EL (cell line): Measurements from ENCODE around the gene PTPRN2.

Experiments used
- DNase-seq: peaks from one replicate; pipeline ENCODE4 v3.0.0-alpha.2; 2016

PTPRN2 gene

GRCh38 chr7:157690058-157690832, 897.4 kb downstream of the PTPRN2 start:
- DNase-seq, result peak; percentile 2

- DNase-seq, result no peak
Measured at GRCh38 chr7:157689269-157690057, 898.2 kb downstream of the PTPRN2 start.

- DNase-seq, result no peak
Measured at GRCh38 chr7:157688533-157689268, 898.9 kb downstream of the PTPRN2 start.

- DNase-seq, result no peak
Measured at GRCh38 chr7:157687845-157688532, 899.6 kb downstream of the PTPRN2 start.

GRCh38 chr7:157687158-157687557, 900.5 kb downstream of the PTPRN2 start:
- no peak for DNase-seq

- no peak for DNase-seq
Measured at GRCh38 chr7:157686285-157686894, 901.2 kb downstream of the PTPRN2 start.

GRCh38 chr7:157685430-157686284, 902.0 kb downstream of the PTPRN2 start:
- DNase-seq, result no peak

GRCh38 chr7:157684909-157685429, 902.7 kb downstream of the PTPRN2 start:
- no peak for DNase-seq

- no peak for DNase-seq
Measured at GRCh38 chr7:157684157-157684908, 903.3 kb downstream of the PTPRN2 start.

GRCh38 chr7:157683747-157684156, 903.9 kb downstream of the PTPRN2 start:
- DNase-seq, result no peak

GRCh38 chr7:157682946-157683746, 904.5 kb downstream of the PTPRN2 start:
- no peak for DNase-seq

- DNase-seq, result no peak
Measured at GRCh38 chr7:157682064-157682945, 905.3 kb downstream of the PTPRN2 start.

GRCh38 chr7:157679607-157680006, 908.0 kb downstream of the PTPRN2 start:
- no peak for DNase-seq

GRCh38 chr7:157678501-157678900, 909.1 kb downstream of the PTPRN2 start:
- DNase-seq, result no peak

- DNase-seq, result no peak
Measured at GRCh38 chr7:157676456-157677255, 911.0 kb downstream of the PTPRN2 start.

GRCh38 chr7:157676001-157676400, 911.6 kb downstream of the PTPRN2 start:
- no peak for DNase-seq

GRCh38 chr7:157675427-157675927, 912.1 kb downstream of the PTPRN2 start:
- no peak for DNase-seq
